HG03060 (cell line): ENCODE results near the gene FLNB.
"Not testable (repeated sequence)": the region's sequence is repeated elsewhere in the genome, so short reads cannot be mapped to it uniquely, and the experiment has no call there.

Experiments used
- ATAC-seq: cut with Tn5 transposase; IDR thresholded peaks from one replicate; pipeline ENCODE4 v1.9.1; 2021; ENCODE audit warnings: low read depth, moderate number of reproducible peaks; ENCODE audit not compliant: unreplicated experiment

FLNB gene

GRCh38 chr3:58191361-58191991 is 183.3 kb downstream of the FLNB start:
- ATAC-seq: no peak

GRCh38 chr3:58192069-58192468 is 183.8 kb downstream of the FLNB start:
- no peak for ATAC-seq

DNA sequence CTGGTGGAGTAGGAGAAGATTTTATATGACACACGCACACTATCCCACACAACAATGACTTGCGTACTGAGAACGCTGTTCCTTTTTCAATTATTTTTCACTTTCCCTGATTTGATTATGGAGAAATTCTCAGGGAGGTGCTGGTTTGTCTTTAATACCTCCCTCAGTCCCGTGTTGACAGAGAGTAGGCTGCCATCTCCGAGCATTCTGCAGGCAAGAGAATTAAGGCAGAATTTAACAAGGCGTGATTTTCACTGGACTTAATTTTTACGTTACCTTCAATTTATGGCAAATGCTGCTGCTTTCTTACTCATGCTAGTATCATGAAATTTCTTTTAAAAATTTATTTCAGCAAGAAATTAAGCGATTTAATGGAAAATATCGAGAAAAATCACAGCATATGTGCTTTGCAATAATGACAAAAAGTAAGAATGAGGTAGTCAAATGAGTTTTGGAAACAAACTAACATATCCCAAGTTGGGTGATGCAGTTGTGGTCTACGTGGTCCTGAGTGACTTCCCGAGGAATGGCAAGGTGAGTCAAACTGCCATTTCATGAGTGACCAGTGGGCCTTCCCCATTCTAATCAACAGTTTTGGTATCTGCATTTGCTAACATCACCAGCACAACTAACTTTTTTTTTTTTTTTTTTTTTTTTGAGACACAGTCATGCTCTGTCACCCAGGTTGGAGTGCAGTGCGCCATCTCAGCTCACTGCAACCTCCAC is 185.6 kb downstream of the FLNB start:
- ATAC-seq: no peak

DNA sequence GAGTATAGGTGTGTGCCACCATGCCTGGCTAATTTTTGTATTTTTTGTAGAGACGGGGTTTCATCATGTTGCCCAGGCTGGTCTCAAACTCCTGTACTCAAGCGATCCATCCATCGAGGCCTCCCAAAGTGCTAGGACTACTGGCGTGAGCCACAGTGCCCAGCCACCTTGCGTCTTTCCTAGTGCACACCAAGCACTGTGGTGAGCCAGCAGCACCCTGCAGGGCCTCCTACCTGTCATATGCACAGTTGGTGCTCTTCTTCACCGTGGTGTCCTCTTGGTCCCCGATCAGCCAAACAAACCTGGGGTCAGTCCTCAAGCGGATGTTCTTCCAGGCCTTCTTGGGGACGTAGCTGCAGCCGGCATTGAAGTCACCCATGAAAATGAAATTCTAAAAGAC is 189.4 kb downstream of the FLNB start:
- no peak for ATAC-seq

GRCh38 chr3:58198362-58198761 is 190.1 kb downstream of the FLNB start:
- ATAC-seq: no peak

DNA sequence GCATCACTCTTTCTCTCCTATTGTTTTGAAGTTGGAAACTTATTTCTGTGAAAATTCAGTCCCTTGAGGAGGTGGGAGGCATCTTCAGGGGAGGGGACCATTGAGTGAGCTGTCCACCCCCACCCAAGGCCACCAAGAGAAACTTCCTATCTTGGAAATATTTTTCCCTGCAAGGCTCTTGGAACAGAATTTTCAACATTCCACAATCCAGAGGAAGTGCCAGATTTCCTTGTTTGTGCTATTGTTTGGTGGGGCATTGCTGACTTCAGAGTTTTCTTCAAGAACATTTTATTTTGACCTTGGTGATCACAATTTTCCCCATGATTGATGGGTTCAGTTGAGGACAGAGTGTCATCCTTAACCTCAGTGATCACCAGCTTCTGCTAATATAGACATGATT is 190.6 kb downstream of the FLNB start:
- no peak for ATAC-seq

GRCh38 chr3:58200121-58200709 is 192.0 kb downstream of the FLNB start:
- ATAC-seq: no peak

- no peak for ATAC-seq
Observed at GRCh38 chr3:58200846-58201355, 192.7 kb downstream of the FLNB start.

GRCh38 chr3:58201451-58201850 is 193.2 kb downstream of the FLNB start:
- not testable (repeated sequence) for ATAC-seq

DNA sequence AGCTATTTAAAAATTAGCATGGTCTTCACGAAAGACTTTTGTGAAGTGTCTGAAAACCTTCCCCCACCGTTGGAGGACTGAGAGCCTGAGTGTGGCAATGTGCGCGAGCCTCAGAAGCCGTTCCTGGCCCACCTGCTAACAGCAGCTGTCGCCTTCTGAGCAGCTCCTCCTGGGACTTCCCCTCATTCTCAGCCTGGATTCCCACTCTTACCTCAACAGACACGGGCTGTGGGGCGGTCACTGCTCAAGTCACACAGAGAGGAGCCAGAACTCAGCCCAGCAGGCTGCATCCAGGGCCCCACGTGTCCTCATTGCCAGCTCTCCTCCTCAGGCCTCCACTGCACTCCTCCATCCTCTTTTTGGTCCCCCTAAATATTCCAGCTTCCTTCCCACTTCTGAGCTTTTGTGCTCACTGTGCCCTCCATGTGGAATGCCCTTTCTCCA is 194.7 kb downstream of the FLNB start:
- no peak for ATAC-seq

DNA sequence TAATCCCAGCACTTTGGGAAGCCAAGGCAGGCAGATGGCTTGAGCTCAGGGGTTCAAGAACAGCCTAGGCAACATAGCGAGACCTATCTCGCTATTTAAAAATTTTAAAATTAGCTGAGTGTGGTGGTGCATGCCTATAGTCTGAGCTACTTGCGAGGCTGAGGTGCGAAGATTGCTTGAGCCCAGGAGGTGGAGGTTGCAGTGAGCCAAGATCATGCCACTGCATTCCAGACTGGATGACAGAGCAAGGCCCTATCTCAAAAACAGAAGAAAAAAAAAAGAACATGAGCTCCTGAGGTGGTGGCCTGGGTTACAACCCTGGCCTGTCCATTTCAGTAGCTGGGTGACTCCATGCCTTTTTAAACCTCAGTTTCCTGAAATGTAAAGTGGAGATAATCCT is 195.3 kb downstream of the FLNB start:
- ATAC-seq: no peak

- no peak for ATAC-seq
Observed at GRCh38 chr3:58204720-58205119, 196.5 kb downstream of the FLNB start.

GRCh38 chr3:58205981-58206380 is 197.8 kb downstream of the FLNB start:
- no peak for ATAC-seq

GRCh38 chr3:58206406-58207011 is 198.3 kb downstream of the FLNB start:
- no peak for ATAC-seq

DNA sequence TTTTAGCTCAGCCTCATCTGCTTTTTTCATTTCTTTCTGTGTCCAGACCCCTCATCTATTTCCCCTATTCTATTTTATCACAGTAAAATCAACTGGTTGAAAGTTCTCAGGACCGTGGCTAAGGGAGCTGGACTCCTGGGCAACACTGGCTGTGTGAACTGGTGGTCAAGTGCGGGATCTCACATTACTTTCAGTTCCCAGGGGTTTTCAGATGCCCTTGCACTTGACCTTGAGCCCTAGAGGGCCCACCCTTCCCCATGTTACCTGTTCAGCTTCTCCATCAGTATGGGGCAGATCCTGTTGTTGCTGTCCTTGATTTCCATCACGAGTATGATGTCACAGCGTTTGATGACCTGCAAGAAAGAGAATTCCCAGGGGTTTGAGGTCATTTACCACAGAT is 199.7 kb downstream of the FLNB start:
- no peak for ATAC-seq

DNA sequence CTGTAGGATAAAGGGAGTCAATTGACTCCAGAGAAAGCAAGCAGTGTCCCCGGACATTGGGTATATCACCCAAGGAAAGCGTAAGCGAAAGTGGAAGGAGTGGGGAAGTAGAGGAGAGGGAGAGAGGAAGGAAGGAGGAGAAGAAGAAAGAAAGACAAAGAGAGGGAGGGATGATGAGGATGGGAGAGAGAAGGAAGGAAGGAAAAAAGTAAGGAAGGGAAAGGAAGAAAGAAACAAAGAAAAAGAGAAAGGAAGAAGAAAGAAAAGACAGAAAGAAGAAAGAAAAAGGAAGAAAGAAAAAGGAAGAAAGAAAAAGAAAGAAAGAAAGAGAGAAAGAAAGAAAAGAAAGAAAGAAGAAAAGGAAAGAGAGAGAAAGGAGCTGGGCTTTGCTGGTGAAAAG is 201.7 kb downstream of the FLNB start:
- ATAC-seq: no peak

GRCh38 chr3:58210761-58211460 is 202.7 kb downstream of the FLNB start, which contains the start of gene DNASE1L3:
Gene DNASE1L3, minus strand, starts transcription at chr3:58210972. Its CDS starts 66 bp downstream, at chr3:58210906.
- ATAC-seq: no peak

GRCh38 chr3:58214484-58215316 is 206.5 kb downstream of the FLNB start:
- peak; percentile 63 for ATAC-seq

GRCh38 chr3:58215317-58216025 is 207.2 kb downstream of the FLNB start:
- peak; percentile 0 for ATAC-seq
